Mesenchymal stem cell (in vitro differentiated cells and primary cell): ENCODE data around the gene RPS16.

Source experiments
- DNase-seq: peaks from one replicate; pipeline ENCODE4 v3.0.0-alpha.2; 2013
- H2AFZ ChIP-seq: one replicate; pipeline ENCODE4 v1.6.1; 2013; ENCODE audit warnings: low read depth, mild to moderate bottlenecking, control low read depth, inconsistent platforms, low read length, moderate library complexity
- H2AK5ac ChIP-seq: 2 replicates; pipeline ENCODE4 v1.6.1; 2013; ENCODE audit warnings: low read length, moderate library complexity, mild to moderate bottlenecking, inconsistent platforms; ENCODE audit not compliant: severe bottlenecking
- H2BK120ac ChIP-seq: one replicate; pipeline ENCODE4 v1.6.1; 2013; ENCODE audit warnings: low read depth, mild to moderate bottlenecking, inconsistent platforms, low read length, moderate library complexity
- H2BK12ac ChIP-seq, 2 experiments: one replicate each; pipeline ENCODE4 v1.6.1; 2013; ENCODE audit warnings: inconsistent platforms in 2 of 2, low read length in 2 of 2, mild to moderate bottlenecking in 2 of 2, moderate library complexity in 2 of 2, control low read depth in 1 of 2
- H2BK15ac ChIP-seq: one replicate; pipeline ENCODE4 v1.6.1; 2013; ENCODE audit warnings: mild to moderate bottlenecking, low read depth, inconsistent platforms; ENCODE audit not compliant: poor library complexity, severe bottlenecking
- H2BK5ac ChIP-seq: 2 replicates; pipeline ENCODE4 v1.6.1; 2013; ENCODE audit warnings: low read depth, mild to moderate bottlenecking, low read length, control low read depth, inconsistent platforms; ENCODE audit not compliant: poor library complexity, severe bottlenecking
- H3K14ac ChIP-seq, 2 experiments: one replicate each; pipeline ENCODE4 v1.6.1; 2013; ENCODE audit warnings: inconsistent platforms in 2 of 2, low read length in 2 of 2, control low read depth in 1 of 2, mild to moderate bottlenecking in 1 of 2, moderate library complexity in 1 of 2
- H3K18ac ChIP-seq, 2 experiments: one replicate each; pipeline ENCODE4 v1.6.1; 2013; ENCODE audit warnings: inconsistent platforms in 2 of 2, low read length in 2 of 2, control low read depth in 1 of 2, low read depth in 1 of 2, mild to moderate bottlenecking in 1 of 2
- H3K23ac ChIP-seq, 2 experiments: one replicate each; pipeline ENCODE4 v1.6.1; 2013; ENCODE audit warnings: inconsistent platforms in 2 of 2, low read length in 2 of 2, mild to moderate bottlenecking in 2 of 2, moderate library complexity in 2 of 2, control low read depth in 1 of 2
- H3K27ac ChIP-seq: 2 replicates; pipeline ENCODE4 v1.5.1; 2013; ENCODE audit warnings: mild to moderate bottlenecking, moderate library complexity, low read length, control low read depth, inconsistent platforms; ENCODE audit not compliant: poor library complexity, severe bottlenecking
- H3K27me3 ChIP-seq, 2 experiments: 2 replicates each; pipeline versions ENCODE4 v1.6.1 to v1.7.0; 2013; ENCODE audit warnings: low read length in 2 of 2, mild to moderate bottlenecking in 2 of 2, moderate library complexity in 2 of 2, control low read depth in 1 of 2, inconsistent platforms in 1 of 2; ENCODE audit not compliant: control insufficient read depth in 1 of 2, insufficient read depth in 1 of 2
- H3K36me3 ChIP-seq, 2 experiments: 2 replicates each; pipeline versions ENCODE4 v1.6.1 to v1.7.0; 2013; ENCODE audit warnings: low read length in 2 of 2, control low read depth in 1 of 2, inconsistent platforms in 1 of 2, low read depth in 1 of 2, mild to moderate bottlenecking in 1 of 2; ENCODE audit not compliant: insufficient read depth in 2 of 2, control insufficient read depth in 1 of 2
- H3K4ac ChIP-seq, 2 experiments: one replicate each; pipeline ENCODE4 v1.6.1; 2013; ENCODE audit warnings: inconsistent platforms in 2 of 2, low read length in 2 of 2, mild to moderate bottlenecking in 2 of 2, moderate library complexity in 2 of 2, control low read depth in 1 of 2, low read depth in 1 of 2
- H3K4me1 ChIP-seq: 2 replicates; pipeline ENCODE4 v1.6.1; 2013; ENCODE audit warnings: low read depth, low read length, control low read depth; ENCODE audit not compliant: control insufficient read depth, insufficient read depth
- H3K4me2 ChIP-seq: 2 replicates; pipeline ENCODE4 v1.6.1; 2013; ENCODE audit warnings: low read length, mild to moderate bottlenecking, inconsistent platforms; ENCODE audit not compliant: poor library complexity, severe bottlenecking
- H3K4me3 ChIP-seq, 2 experiments: 2 replicates each; pipeline versions ENCODE4 v1.5.1 to v1.7.0; 2013; ENCODE audit warnings: low read length in 2 of 2, mild to moderate bottlenecking in 2 of 2, control low read depth in 1 of 2, low read depth in 1 of 2; ENCODE audit not compliant: insufficient read depth in 1 of 2
- H3K79me1 ChIP-seq: replicated peaks from 2 replicates; pipeline ENCODE4 v1.6.1; 2013; ENCODE audit warnings: mild to moderate bottlenecking, control low read depth, low read length, inconsistent platforms; ENCODE audit not compliant: poor library complexity, severe bottlenecking
- H3K9ac ChIP-seq: 2 replicates; pipeline ENCODE4 v1.7.0; 2013; ENCODE audit warnings: mild to moderate bottlenecking, low read length, moderate library complexity
- H3K9me3 ChIP-seq: 2 replicates; pipeline ENCODE4 v1.7.0; 2013; ENCODE audit warnings: mild to moderate bottlenecking, low read length; ENCODE audit not compliant: control insufficient read depth
- H4K8ac ChIP-seq: one replicate; pipeline ENCODE4 v1.6.1; 2013; ENCODE audit warnings: inconsistent platforms, mild to moderate bottlenecking, low read length, moderate library complexity
- H4K91ac ChIP-seq: one replicate; pipeline ENCODE4 v1.6.1; 2013; ENCODE audit warnings: mild to moderate bottlenecking, low read length, inconsistent platforms
- WGBS: methylation state at CpG from one replicate; pipeline ENCODE4 v1.1.7; 2013; ENCODE audit warnings: mixed read lengths; 5-methylcytosine and 5-hydroxymethylcytosine counted together

Gene RPS16

DNA sequence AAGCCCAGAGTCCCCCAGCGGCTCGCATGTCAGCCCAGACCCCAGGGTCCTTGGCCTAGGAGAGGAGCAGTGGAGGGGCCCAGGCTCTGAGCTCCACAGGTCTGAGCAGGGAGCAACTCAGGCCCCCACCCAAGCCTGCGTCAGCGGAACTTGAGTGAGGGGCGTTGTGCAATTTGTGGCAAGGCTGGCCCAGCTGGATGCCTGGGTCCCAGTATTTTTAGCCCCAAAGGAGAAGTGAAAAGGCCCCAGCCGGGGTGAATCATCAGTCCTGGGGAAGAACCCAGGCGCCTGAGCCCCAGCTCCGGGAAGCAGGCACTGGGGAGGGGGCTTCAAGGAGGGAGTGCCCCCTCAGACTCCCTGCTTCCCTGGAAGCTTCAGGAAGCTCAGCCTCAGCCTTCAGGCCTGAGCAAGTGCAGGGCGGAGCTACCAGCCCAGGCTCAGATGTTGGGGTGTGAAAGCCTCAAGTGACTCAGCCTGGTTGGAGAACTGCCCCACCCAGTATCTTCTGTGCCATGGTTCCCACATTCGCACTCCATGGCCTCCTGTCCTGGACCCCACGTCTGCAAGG is 37.4 kb downstream of the RPS16 start:
- Histone ChIP-seq H2AFZ (no peak overlapping the region), H3K23ac (no peak overlapping the region), H3K4me1 (peaks cover 27% of the 10 kb centered on the region), H3K27ac (no peak overlapping the region), H2AK5ac (no peak overlapping the region), H4K8ac (peak overlapping the region; percentile 4), H3K4me2 (no peak overlapping the region), H3K14ac (no peak overlapping the region), H3K4me3 (peak overlapping the region in 1 of 2 experiments; percentile 19), H3K79me1 (peaks cover 18% of the 10 kb centered on the region), H3K18ac (peak overlapping the region; percentile 4 to 58), H2BK120ac (peak overlapping the region; percentile 88), H3K9ac (peak overlapping the region; percentile 89), H3K36me3 (peaks cover 28 to 37% of the 10 kb centered on the region in 2 experiments), H2BK5ac (no peak overlapping the region), H3K9me3 (no peaks in the 10 kb centered on the region), H3K27me3 (no peaks in the 10 kb centered on the region), H4K91ac (peak overlapping the region; percentile 22), H2BK12ac (peak overlapping the region; percentile 2 to 73), H3K4ac (peak overlapping the region; percentile 49 to 63), H2BK15ac (peak overlapping the region; percentile 39)
- peak; percentile 92 for DNase-seq
- WGBS: 67% methylated on average over 11 of the region's 11 CpGs

DNA sequence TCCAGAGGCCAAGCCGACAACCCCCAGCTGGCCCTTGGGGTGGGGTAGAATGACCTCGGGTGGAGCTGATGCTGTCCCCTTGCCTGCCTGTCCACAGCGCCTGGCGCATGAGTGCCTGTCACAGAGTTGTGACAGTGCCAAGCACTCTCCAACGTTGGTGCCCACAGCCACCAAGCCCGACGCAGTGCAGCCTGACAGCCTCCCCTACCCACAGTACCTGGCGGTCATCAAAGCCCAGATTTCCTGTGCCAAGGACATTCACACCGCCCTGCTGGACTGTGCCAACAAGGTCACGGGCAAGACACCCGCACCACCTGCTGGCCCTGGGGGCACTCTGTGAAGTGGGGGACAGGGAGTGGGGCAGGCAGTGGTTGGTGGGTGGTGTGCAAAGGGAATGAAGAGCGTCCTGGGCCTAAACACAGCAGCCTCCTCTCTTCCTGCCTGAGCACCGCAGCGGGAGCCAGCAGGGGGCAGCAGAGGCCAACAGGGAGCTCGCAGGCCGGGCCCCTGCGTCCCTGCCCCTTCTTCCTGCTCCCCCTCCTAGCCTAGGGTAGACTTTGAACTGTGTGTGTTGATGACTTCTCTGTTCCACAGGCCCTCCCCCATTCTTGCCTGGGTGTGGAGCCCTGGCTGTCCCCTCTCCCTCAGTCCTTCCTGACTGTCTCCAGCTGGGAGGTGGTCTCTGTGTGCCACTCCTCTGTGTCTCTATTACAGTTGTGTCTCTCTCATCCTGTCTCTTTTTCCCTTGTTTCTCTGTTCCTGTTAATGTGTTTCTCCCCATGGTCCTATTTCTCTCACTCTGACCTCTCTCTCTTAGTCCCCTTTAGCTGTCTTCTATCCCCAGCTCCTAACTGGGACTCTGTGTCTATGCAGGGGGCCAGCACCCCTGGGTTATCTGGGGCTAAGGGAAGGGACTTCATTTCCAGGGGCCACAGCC is 38.1 kb downstream of the RPS16 start:
- Histone ChIP-seq H3K4me1 (peaks cover 20% of the 10 kb centered on the region), H3K9me3 (no peaks in the 10 kb centered on the region), H2AFZ (no peak overlapping the region), H2AK5ac (no peak overlapping the region), H2BK5ac (no peak overlapping the region), H3K27me3 (no peaks in the 10 kb centered on the region), H3K9ac (peak overlapping the region; percentile 89), H3K4me2 (no peak overlapping the region), H2BK120ac (peak overlapping the region; percentile 88), H3K23ac (no peak overlapping the region), H3K14ac (no peak overlapping the region), H2BK15ac (peak overlapping the region; percentile 39), H3K4ac (peak overlapping the region; percentile 49 to 63), H3K36me3 (peaks cover 32 to 37% of the 10 kb centered on the region in 2 experiments), H4K91ac (peak overlapping the region; percentile 90), H2BK12ac (peak overlapping the region; percentile 73 to 80), H3K79me1 (peaks cover 20% of the 10 kb centered on the region), H4K8ac (peak overlapping the region; percentile 87), H3K27ac (peak overlapping the region; percentile 1), H3K4me3 (peak overlapping the region in 1 of 2 experiments; percentile 19), H3K18ac (peak overlapping the region; percentile 4 to 77)
- peak; percentile 90 for DNase-seq
- whole genome bisulfite sequencing: 68% methylated on average over 11 of the region's 17 CpGs

DNA sequence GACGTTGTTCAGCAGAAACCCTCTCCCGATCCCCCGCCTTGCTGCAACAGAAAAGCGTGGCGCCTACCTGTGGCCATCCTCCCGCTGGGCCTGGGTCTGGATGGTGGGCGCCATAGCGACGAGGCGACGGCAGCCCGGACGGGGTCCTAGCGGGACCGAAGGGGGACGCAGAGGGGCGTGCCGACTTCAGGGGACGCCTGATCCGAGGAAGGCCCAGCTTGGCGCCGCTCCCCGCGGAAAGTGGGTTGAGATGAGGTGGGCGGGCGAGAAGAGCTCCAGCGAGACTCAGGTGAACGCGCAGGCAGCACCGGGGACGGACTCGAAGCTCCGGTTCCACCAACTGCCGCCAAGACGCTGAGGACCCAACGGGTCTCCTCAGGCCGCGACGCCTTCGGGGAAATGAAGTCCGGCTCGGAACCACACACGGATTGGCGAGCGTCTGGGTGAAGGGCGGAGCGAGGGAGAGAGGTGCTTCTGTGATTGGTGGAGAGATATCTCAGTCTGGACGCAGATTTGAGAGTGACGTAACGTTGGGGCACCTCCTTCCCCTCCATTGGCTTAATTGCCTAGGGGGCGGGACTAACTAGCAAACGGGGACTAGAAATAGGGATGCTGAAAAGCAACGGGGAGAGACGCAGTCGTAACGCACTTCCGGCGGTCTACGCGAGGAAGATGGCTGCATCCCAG is 44.9 kb downstream of the RPS16 start, which contains the start of the genes MED29 and PAF1:
Gene MED29, plus strand, starts transcription at position 628 of the 687 bp plus-strand sequence. Its CDS starts 45 bp downstream, at position 673.
Gene PAF1, minus strand, starts transcription at position 356 of the 687 bp plus-strand sequence. Its CDS starts 242 bp downstream, at position 114.
- peak within 1 kb of the TSS; percentile 9 to 85 for H3K14ac ChIP-seq
- H2AFZ ChIP-seq: peak within 1 kb of the TSS; percentile 94
- no peak within 1 kb of the TSS for H2BK12ac ChIP-seq
- peaks cover 29% of the 10 kb centered on the region for H3K79me1 ChIP-seq
- DNase-seq: peak; percentile 100
- H3K23ac ChIP-seq: peak within 1 kb of the TSS in 1 of 2 experiments; percentile 46
- peaks cover 15% of the 10 kb centered on the region for H3K4me1 ChIP-seq
- under 1% methylated on average over 60 of the region's 60 CpGs for WGBS
- peak within 1 kb of the TSS; percentile 78 for H2BK120ac ChIP-seq
- peak within 1 kb of the TSS; percentile 46 for H2AK5ac ChIP-seq
- peaks cover 48 to 62% of the 10 kb centered on the region in 2 experiments for H3K36me3 ChIP-seq
- H3K27me3 ChIP-seq: no peaks in the 10 kb centered on the region
- H3K9me3 ChIP-seq: no peaks in the 10 kb centered on the region
- H3K4ac ChIP-seq: peak within 1 kb of the TSS; percentile 69 to 88
- peak within 1 kb of the TSS; percentile 94 for H2BK15ac ChIP-seq
- peak within 1 kb of the TSS; percentile 88 to 100 for H3K4me3 ChIP-seq
- H4K8ac ChIP-seq: peak within 1 kb of the TSS; percentile 93
- H4K91ac ChIP-seq: peak within 1 kb of the TSS; percentile 90
- H3K9ac ChIP-seq: peak within 1 kb of the TSS; percentile 98
- peak within 1 kb of the TSS; percentile 79 for H3K4me2 ChIP-seq
- H3K18ac ChIP-seq: peak within 1 kb of the TSS; percentile 96 to 99
- peak within 1 kb of the TSS; percentile 97 for H3K27ac ChIP-seq
- H2BK5ac ChIP-seq: peak within 1 kb of the TSS; percentile 88
